Measurements from ENCODE around the gene PPP2R3C.

- TF ChIP-seq POLR2A (IDR thresholded peaks at IDR 0.05) = peak; percentile 41 to 78
- peak; percentile 45 to 79 (median 78) for TF ChIP-seq POLR2AphosphoS5 (IDR thresholded peaks at IDR 0.05)
Measured at GRCh38 chr14:35046048-35046750, 75.6 kb downstream of the PPP2R3C start, which contains the start of gene FAM177A1.
